Fibroblast of lung (primary cell): ENCODE data around the gene HDHD5. TPM values are rescaled to one million over a fixed set of nuclear protein-coding genes. Genes with fewer than 3 reads are reported as not detected.
A peak's percentile ranks its signal among the peaks of the same experiment; 100 is the strongest.

ENCODE experiments used
- DNase-seq, 2 donors: peaks; one replicate each; pipeline versions ENCODE4 v3.0.0 to v3.0.0-alpha.2; 2010; ENCODE audit warnings: low read depth in 2 of 2
- H2AFZ ChIP-seq: 2 replicates; pipeline ENCODE4 v1.5.1; 2012; ENCODE audit warnings: low read length, control low read depth, inconsistent platforms
- H3K27ac ChIP-seq: 2 replicates; pipeline ENCODE4 v1.5.1; 2011; ENCODE audit warnings: low read length, control low read depth; ENCODE audit not compliant: insufficient read depth
- H3K27me3 ChIP-seq: 2 replicates; pipeline ENCODE4 v1.5.1; 2011; ENCODE audit warnings: mild to moderate bottlenecking, low read length; ENCODE audit not compliant: control insufficient read depth, insufficient read depth
- H3K36me3 ChIP-seq: 2 replicates; pipeline ENCODE4 v1.5.1; 2011; ENCODE audit warnings: low read length; ENCODE audit not compliant: control insufficient read depth, insufficient read depth
- H3K4me1 ChIP-seq: 2 replicates; pipeline ENCODE4 v1.5.1; 2011; ENCODE audit warnings: low read length; ENCODE audit not compliant: control insufficient read depth, insufficient read depth; ENCODE audit errors: extremely low read depth
- H3K4me2 ChIP-seq: 2 replicates; pipeline ENCODE4 v1.5.1; 2011; ENCODE audit warnings: low read length, control low read depth; ENCODE audit not compliant: insufficient read depth; ENCODE audit errors: extremely low read depth
- H3K4me3 ChIP-seq, 4 experiments: fragments of 200-600 bp in 1 of 4; sonication (generic) in 1 of 4; replicated peaks in 1 of 4; 2 replicates each; pipeline ENCODE4 v1.5.1; 2011 to 2016; ENCODE audit warnings: low read length in 4 of 4, low read depth in 3 of 4, mild to moderate bottlenecking in 3 of 4, control low read depth in 2 of 4, inconsistent platforms in 1 of 4, mixed read lengths in 1 of 4; ENCODE audit not compliant: insufficient read depth in 1 of 4; ENCODE audit errors: control extremely low read depth in 1 of 4
- H3K79me2 ChIP-seq: 2 replicates; pipeline ENCODE4 v1.5.1; 2012; ENCODE audit warnings: mild to moderate bottlenecking, low read length, inconsistent platforms; ENCODE audit not compliant: control insufficient read depth, insufficient read depth
- H3K9ac ChIP-seq: 2 replicates; pipeline ENCODE4 v1.5.1; 2011; ENCODE audit warnings: mild to moderate bottlenecking, low read length, control low read depth; ENCODE audit not compliant: insufficient read depth
- H3K9me3 ChIP-seq: 2 replicates; pipeline ENCODE4 v1.5.1; 2012; ENCODE audit warnings: low read depth, low read length; ENCODE audit not compliant: control insufficient read depth, insufficient read depth
- H4K20me1 ChIP-seq: 2 replicates; pipeline ENCODE4 v1.5.1; 2011; ENCODE audit warnings: low read length; ENCODE audit not compliant: control insufficient read depth, insufficient read depth; ENCODE audit errors: extremely low read depth
- EZH2 ChIP-seq: IDR thresholded peaks from 2 replicates; pipeline ENCODE4 v1.5.1; 2012; ENCODE audit warnings: low read length, control low read depth, mild to moderate bottlenecking; ENCODE audit errors: missing control alignments
- polyA plus RNA-seq, 2 donors: library from polyadenylated mRNA; depleted of rRNA in 1 of 2; stranded (reverse) in 1 of 2; unstranded in 1 of 2; fragments of >200 nt; gene quantifications; 2 replicates each; pipeline ENCODE4 v1.2.1, GENCODE V29; 2011 to 2012; ENCODE audit warnings: missing spikeins in 1 of 2
- total RNA-seq: library from RNA; depleted of rRNA; stranded (reverse); fragments of >200 nt; gene quantifications from 2 replicates; pipeline ENCODE4 v1.2.1, GENCODE V29; 2014
- TF ChIP-seq, protein P1 (sequence below), 2 donors: IDR thresholded peaks in 1 of 2; conservative IDR thresholded peaks in 1 of 2; 1 replicate in 1 of 2; 2 replicates in 1 of 2; pipeline ENCODE4 v1.5.1; 2011 to 2012; ENCODE audit warnings: low read length in 2 of 2, control low read depth in 1 of 2, inconsistent platforms in 1 of 2, low read depth in 1 of 2, mild to moderate bottlenecking in 1 of 2

The HDHD5 gene
- total and polyA plus RNA-seq, 2 donors (not counting 1 experiment from before 2014, with no cell fraction given) = 16.2 to 20.9 TPM

- Histone ChIP-seq H2AFZ (no peak overlapping the region), H4K20me1 (no peaks in the 10 kb centered on the region), H3K27me3 (no peaks in the 10 kb centered on the region), H3K9ac (no peak overlapping the region), H3K9me3 (no peaks in the 10 kb centered on the region), H3K4me2 (no peak overlapping the region), H3K27ac (no peak overlapping the region), H3K36me3 (no peaks in the 10 kb centered on the region), H3K79me2 (no peaks in the 10 kb centered on the region), H3K4me1 (no peaks in the 10 kb centered on the region), H3K4me3 (no peak overlapping the region)
- TF ChIP-seq, protein P1, sequence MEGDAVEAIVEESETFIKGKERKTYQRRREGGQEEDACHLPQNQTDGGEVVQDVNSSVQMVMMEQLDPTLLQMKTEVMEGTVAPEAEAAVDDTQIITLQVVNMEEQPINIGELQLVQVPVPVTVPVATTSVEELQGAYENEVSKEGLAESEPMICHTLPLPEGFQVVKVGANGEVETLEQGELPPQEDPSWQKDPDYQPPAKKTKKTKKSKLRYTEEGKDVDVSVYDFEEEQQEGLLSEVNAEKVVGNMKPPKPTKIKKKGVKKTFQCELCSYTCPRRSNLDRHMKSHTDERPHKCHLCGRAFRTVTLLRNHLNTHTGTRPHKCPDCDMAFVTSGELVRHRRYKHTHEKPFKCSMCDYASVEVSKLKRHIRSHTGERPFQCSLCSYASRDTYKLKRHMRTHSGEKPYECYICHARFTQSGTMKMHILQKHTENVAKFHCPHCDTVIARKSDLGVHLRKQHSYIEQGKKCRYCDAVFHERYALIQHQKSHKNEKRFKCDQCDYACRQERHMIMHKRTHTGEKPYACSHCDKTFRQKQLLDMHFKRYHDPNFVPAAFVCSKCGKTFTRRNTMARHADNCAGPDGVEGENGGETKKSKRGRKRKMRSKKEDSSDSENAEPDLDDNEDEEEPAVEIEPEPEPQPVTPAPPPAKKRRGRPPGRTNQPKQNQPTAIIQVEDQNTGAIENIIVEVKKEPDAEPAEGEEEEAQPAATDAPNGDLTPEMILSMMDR (conservative IDR thresholded peaks at IDR 0.05 in 1 of 2, IDR thresholded peaks at IDR 0.05 in 1 of 2; ENCODE audit: low read depth in 1 of 2, low read length in 2 of 2) = no peak
- TF ChIP-seq EZH2 = no peak
- DNase-seq = no peak
These were observed 17.6 kb upstream of the HDHD5 start for GRCh38 chr22:17176715-17177114.

DNA sequence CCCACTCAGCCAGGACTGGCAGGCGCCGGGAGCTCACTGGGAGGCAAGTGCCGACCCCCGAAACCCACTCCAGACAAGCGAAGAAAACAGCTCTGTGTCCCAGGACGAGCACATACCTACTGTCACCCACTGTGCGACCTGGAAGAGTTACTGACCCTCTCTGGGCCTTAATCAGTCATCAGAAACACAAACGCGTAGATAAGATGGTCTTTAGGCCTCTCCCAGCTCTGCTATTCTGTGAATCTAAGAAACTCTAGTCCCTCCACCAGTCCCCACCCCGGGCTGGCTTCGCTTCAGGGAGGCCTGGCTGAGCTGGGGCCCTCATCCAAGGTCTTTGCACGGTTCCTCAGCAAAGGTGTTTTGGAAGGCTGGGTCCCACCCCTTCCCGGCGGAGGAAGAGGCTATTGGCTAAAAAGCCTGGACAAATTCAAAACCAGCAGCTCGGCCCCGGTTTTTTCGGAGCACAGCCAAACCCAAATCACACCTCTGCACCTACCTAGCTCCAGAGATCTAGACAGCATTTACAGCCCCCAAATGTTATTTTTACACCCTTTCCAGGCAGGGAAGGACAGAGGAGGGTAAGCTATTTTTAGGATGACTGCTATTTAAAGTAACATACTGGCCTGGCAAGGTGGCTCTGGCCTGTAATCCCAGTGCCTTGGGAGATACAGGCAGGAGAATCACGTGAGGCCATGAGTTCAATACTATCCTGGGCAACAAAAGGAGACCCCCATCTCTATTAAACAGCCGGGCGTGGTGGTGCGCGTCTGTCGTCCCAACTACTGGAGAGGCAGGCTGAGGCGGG lies 13.2 kb upstream of the HDHD5 start:
- Histone ChIP-seq H3K4me3 (peak overlapping the region; percentile 32 to 72 (median 54)), H3K79me2 (no peaks in the 10 kb centered on the region), H3K9me3 (no peaks in the 10 kb centered on the region), H3K9ac (peak overlapping the region; percentile 68), H3K27me3 (no peaks in the 10 kb centered on the region), H2AFZ (peak overlapping the region; percentile 98), H4K20me1 (no peaks in the 10 kb centered on the region), H3K4me2 (peak overlapping the region; percentile 59), H3K36me3 (no peaks in the 10 kb centered on the region), H3K4me1 (no peaks in the 10 kb centered on the region), H3K27ac (peak overlapping the region; percentile 47)
- no peak for TF ChIP-seq EZH2
- TF ChIP-seq, protein P1 (conservative IDR thresholded peaks at IDR 0.05 in 1 of 2, IDR thresholded peaks at IDR 0.05 in 1 of 2; ENCODE audit: low read depth in 1 of 2, low read length in 2 of 2) = no peak
- no peak for DNase-seq

GRCh38 chr22:17171153-17172028 lies 12.3 kb upstream of the HDHD5 start:
- Histone ChIP-seq H3K4me2 (peak overlapping the region; percentile 75), H3K27ac (peak overlapping the region; percentile 81)

More at GRCh38 chr22:17171153-17172028, 12.3 kb upstream of the HDHD5 start:
- no peak for TF ChIP-seq EZH2
- TF ChIP-seq, protein P1 (conservative IDR thresholded peaks at IDR 0.05 in 1 of 2, IDR thresholded peaks at IDR 0.05 in 1 of 2; ENCODE audit: low read depth in 1 of 2, low read length in 2 of 2) = peak; percentile 65 to 82
- Histone ChIP-seq H3K9me3 (no peaks in the 10 kb centered on the region), H3K9ac (peak overlapping the region; percentile 68), H3K79me2 (no peaks in the 10 kb centered on the region), H3K4me3 (peak overlapping the region; percentile 57 to 72 (median 62)), H4K20me1 (no peaks in the 10 kb centered on the region), H3K27me3 (no peaks in the 10 kb centered on the region), H3K36me3 (no peaks in the 10 kb centered on the region), H2AFZ (peak overlapping the region; percentile 98), H3K4me1 (no peaks in the 10 kb centered on the region)
- DNase-seq = peak; percentile 86 to 87
